Liver (tissue), 3 donors: ENCODE data around the gene DOCK1.

Experiments used
- CTCF ChIP-seq: fragments of 150-350 bp; IDR thresholded peaks from 2 replicates; pipeline ENCODE4 v1.5.1; 2017; ENCODE audit warnings: improper control_type of control experiment, low read depth, low read length; ENCODE audit not compliant: missing input control
- GABPA ChIP-seq, 2 donors: IDR thresholded peaks in 1 of 2; conservative IDR thresholded peaks in 1 of 2; 2 replicates each; pipeline ENCODE4 v1.6.1; 2016; ENCODE audit warnings: antibody characterized with exemption in 2 of 2, mild to moderate bottlenecking in 1 of 2, moderate library complexity in 1 of 2
- SP1 ChIP-seq: IDR thresholded peaks from 2 replicates; pipeline ENCODE4 v1.6.1; 2018; ENCODE audit warnings: antibody characterized with exemption, mild to moderate bottlenecking
- YY1 ChIP-seq: IDR thresholded peaks from 2 replicates; pipeline ENCODE4 v1.6.1; 2016; ENCODE audit warnings: antibody characterized with exemption, mild to moderate bottlenecking
- donor health status: healthy.
- donor health status: healthy.

- no peak for TF ChIP-seq CTCF
- no peak for TF ChIP-seq SP1
- no peak for TF ChIP-seq YY1
- no peak for TF ChIP-seq GABPA (IDR thresholded peaks at IDR 0.05 in 1 of 2, conservative IDR thresholded peaks at IDR 0.05 in 1 of 2)
Measured at GRCh38 chr10:127174866-127175265, 269.6 kb downstream of the DOCK1 start.
